ENCODE results near the gene SHISA5.

GRCh38 chr3:48518069-48518468 is 14.1 kb upstream of the SHISA5 start:
- no peak for TF ChIP-seq CTCF (IDR thresholded peaks at IDR 0.05; ENCODE audit: insufficient read depth, low read depth, low read length)
- TF ChIP-seq EZH2 (IDR thresholded peaks at IDR 0.05; ENCODE audit: insufficient read depth, low read length), result no peak

All from astrocyte (in vitro differentiated cells and primary cell).